GM18519 (cell line): ENCODE measurements around the gene DPP7.
A peak's percentile ranks its signal among the peaks of the same experiment; 100 is the strongest.

ENCODE experiments used
- ATAC-seq: cut with Tn5 transposase; IDR thresholded peaks from one replicate; pipeline ENCODE4 v1.9.1; 2021; ENCODE audit warnings: mild to moderate bottlenecking, moderate library complexity; ENCODE audit not compliant: unreplicated experiment, low FRiP score

Gene DPP7

GRCh38 chr9:137114613-137115393 lies at the start of gene DPP7:
Gene DPP7, minus strand, starts transcription at chr9:137114733. Its CDS starts 20 bp downstream, at chr9:137114713.
- peak; percentile 63 for ATAC-seq

GRCh38 chr9:137163805-137164204 lies 49.3 kb upstream of the DPP7 start:
- no peak for ATAC-seq

- no peak for ATAC-seq
These were observed 48.8 kb upstream of the DPP7 start for GRCh38 chr9:137163365-137163715.

- ATAC-seq: no peak
These were observed 48.2 kb upstream of the DPP7 start for GRCh38 chr9:137162505-137163364.

GRCh38 chr9:137161558-137162486 lies 47.3 kb upstream of the DPP7 start:
- ATAC-seq: no peak

- no peak for ATAC-seq
These were observed 46.4 kb upstream of the DPP7 start for GRCh38 chr9:137160716-137161557.

GRCh38 chr9:137160054-137160425 lies 45.5 kb upstream of the DPP7 start:
- no peak for ATAC-seq

- no peak for ATAC-seq
These were observed 44.8 kb upstream of the DPP7 start for GRCh38 chr9:137159105-137160053.

GRCh38 chr9:137158625-137159024 lies 44.1 kb upstream of the DPP7 start:
- ATAC-seq: no peak

GRCh38 chr9:137157618-137158415 lies 43.3 kb upstream of the DPP7 start:
- no peak for ATAC-seq

- ATAC-seq: no peak
These were observed 42.2 kb upstream of the DPP7 start for GRCh38 chr9:137156567-137157375.

- ATAC-seq: no peak
These were observed 38.4 kb upstream of the DPP7 start for GRCh38 chr9:137152844-137153405.

GRCh38 chr9:137150617-137151457 lies 36.3 kb upstream of the DPP7 start:
- ATAC-seq: no peak

GRCh38 chr9:137149942-137150616 lies 35.5 kb upstream of the DPP7 start:
- ATAC-seq: no peak

GRCh38 chr9:137149363-137149762 lies 34.8 kb upstream of the DPP7 start:
- no peak for ATAC-seq
